ENCODE measurements around the gene PARP9. TPM values are rescaled to one million over a fixed set of nuclear protein-coding genes. Genes with fewer than 3 reads are reported as not detected.

The PARP9 gene
- total RNA-seq, 1 donor from 2014 or later: 70.8 TPM

DNA sequence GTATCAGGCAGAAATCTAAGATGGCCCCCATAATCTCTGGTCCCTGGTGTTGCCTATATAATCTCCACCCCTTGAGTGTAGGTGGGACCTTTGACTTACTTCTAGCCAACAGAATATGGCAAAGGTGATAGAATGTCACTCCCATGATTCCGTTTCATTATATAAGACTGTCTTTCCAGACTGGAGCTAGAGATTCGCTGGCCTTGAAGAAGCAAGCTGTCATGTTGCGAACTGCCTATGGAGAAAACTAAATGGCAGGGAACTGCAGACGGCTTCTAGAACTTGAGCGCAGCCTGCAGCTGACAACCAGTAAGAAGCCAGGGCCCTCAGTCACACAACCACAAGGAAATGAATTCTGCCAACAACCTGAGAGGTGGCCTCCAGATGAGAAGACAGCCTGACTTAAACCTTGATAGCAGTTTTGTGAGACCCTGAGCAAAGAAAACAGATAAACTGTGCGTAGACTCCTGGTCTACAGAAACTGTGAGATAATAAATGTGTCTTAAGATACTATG, 47.2 kb downstream of the PARP9 start:
- no peak for DNase-seq
- intact Hi-C loops (cut with DNase I): no loop called here

DNA sequence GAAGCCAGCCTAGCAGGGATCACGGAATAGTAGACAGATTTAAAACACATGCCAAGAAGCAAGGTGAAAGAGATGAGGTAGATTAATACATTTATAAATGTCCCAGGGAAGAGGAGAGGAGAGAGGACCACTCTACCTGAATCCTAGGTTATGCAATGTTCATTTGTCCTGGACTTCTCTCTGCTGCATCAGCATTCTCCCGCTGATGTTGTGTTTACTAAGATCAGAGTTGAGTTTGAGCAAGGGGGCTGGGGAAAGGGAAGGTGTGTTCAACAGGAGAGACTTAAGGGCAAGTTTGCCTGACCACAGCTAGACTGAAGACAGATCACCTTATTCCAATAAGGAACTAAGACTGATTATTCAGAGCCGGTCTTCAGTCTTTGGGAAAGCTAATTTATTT, 48.2 kb downstream of the PARP9 start:
- H3K27ac ChIP-seq: no peak overlapping the region
- no peak for TF ChIP-seq CTCF (IDR thresholded peaks at IDR 0.05)
- H3K4me3 ChIP-seq: no peak overlapping the region
- intact Hi-C loops (cut with DNase I): no loop called here
- H3K9me3 ChIP-seq: no peaks in the 10 kb centered on the region
- H3K4me1 ChIP-seq: peaks cover 27% of the 10 kb centered on the region
- no peaks in the 10 kb centered on the region for H3K27me3 ChIP-seq
- DNase-seq (no peak), ATAC-seq (no peak)
- no peaks in the 10 kb centered on the region for H3K36me3 ChIP-seq

More for the DNA sequence above, 47.2 kb downstream of the PARP9 start:
- TF ChIP-seq CTCF (IDR thresholded peaks at IDR 0.05): no peak
- H3K27me3 ChIP-seq: no peaks in the 10 kb centered on the region
- no peak for ATAC-seq
- H3K9me3 ChIP-seq: no peaks in the 10 kb centered on the region
- H3K4me3 ChIP-seq: no peak overlapping the region
- no peak overlapping the region for H3K27ac ChIP-seq
- H3K36me3 ChIP-seq: no peaks in the 10 kb centered on the region
- peaks cover 16% of the 10 kb centered on the region for H3K4me1 ChIP-seq

DNA sequence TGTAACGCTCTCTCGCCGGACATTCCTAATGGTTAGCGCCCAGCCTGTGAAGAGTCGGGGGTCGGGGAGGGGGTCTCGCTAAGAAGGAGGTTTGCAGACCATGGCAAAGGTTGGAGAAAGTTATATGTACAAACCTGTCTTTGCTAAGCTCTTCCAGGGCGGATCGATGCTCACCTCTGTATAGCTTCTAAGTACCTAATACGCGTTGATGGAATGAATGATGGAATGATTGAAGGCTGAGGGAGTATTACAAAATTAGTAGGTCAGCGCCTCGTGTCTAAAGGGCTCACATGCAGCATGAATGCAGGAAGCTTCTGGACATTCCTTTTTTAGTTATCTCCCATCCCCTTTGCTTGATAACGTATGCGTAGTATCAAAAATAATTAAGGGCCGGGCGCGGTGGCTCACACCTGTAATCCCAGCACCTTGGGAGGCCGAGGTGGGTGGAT, 49.1 kb downstream of the PARP9 start:
- peak overlapping the region; percentile 94 for H3K27ac ChIP-seq
- H3K4me3 ChIP-seq: peak overlapping the region; percentile 90
- no peaks in the 10 kb centered on the region for H3K36me3 ChIP-seq
- no peaks in the 10 kb centered on the region for H3K27me3 ChIP-seq
- intact Hi-C loops (cut with DNase I): no loop called here
- DNase-seq: no peak
- TF ChIP-seq CTCF (IDR thresholded peaks at IDR 0.05): no peak
- no peak for ATAC-seq
- no peaks in the 10 kb centered on the region for H3K9me3 ChIP-seq
- peaks cover 30% of the 10 kb centered on the region for H3K4me1 ChIP-seq

DNA sequence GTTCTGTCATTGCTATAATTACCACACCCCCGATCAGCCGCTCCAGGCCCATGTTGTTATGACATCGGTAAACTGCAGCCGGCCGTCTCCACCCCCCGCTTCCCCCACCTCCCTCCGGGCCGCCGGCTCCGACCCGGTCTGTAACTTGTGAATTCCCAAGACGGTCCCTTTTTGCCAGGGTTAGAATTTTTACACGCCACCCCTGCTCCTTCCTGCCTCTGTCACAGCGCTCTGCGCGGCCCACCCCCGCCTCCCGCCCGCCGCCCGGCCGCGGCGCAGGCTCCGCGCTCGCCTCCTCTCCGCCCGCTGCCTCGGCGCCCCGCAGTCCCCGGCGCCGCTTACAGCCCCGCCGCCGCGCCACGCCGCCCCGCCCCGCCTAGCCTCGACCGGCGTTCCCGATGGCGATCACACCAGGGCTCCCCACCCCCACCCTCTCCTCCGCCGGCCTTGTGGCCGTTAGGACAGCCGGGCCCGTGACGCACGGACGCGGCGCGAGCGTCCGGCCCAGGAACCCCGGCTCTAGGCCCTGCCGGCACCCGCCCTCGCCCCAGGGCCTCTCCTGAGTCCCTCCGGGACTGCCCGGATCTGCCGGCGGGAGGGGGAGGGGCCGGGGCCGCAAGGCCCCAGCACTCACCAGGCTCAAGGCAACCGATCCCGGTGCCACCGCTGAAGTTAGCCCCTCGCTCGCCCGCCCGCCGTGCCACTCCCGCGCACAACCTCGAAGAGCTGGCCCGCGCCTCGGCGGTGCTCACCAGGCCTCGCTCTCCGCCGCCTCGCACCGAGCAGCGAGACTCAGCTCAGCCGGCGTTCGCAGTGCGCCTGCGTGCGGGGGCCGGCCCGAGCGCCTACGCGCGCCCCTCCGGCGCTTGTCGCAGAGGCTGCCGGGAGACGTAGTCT, 49.7 kb downstream of the PARP9 start, which contains the start of gene KPNA1:
Gene KPNA1 (minus strand): TSS at position 817 of the 897 bp plus-strand sequence. CDS start 18,374 bp downstream, outside the sequence.
- Histone ChIP-seq H3K4me1 (peaks cover 31% of the 10 kb centered on the region), H3K4me3 (peak within 1 kb of the TSS; percentile 90), H3K36me3 (no peaks in the 10 kb centered on the region), H3K27ac (peak within 1 kb of the TSS; percentile 94), H3K9me3 (no peaks in the 10 kb centered on the region), H3K27me3 (no peaks in the 10 kb centered on the region)
- TF ChIP-seq CTCF (IDR thresholded peaks at IDR 0.05): no peak
- intact Hi-C loops (cut with DNase I): no loop called here
- ATAC-seq: peak; percentile 97
- DNase-seq: peak; percentile 95

- TF ChIP-seq CTCF (IDR thresholded peaks at IDR 0.05): no peak
- Histone ChIP-seq H3K27me3 (no peaks in the 10 kb centered on the region), H3K9me3 (no peaks in the 10 kb centered on the region), H3K4me1 (peaks cover 31% of the 10 kb centered on the region), H3K4me3 (peak overlapping the region; percentile 90), H3K27ac (peak overlapping the region; percentile 94), H3K36me3 (no peaks in the 10 kb centered on the region)
- intact Hi-C loops (cut with DNase I): no loop called here
- ATAC-seq (no peak), DNase-seq (no peak)
These were observed 50.5 kb downstream of the PARP9 start for GRCh38 chr3:122513386-122514122.

Data from upper lobe of right lung (tissue), 1 donor.